ENCODE results near the gene WLS. TPM values are rescaled to one million over a fixed set of nuclear protein-coding genes. Genes with fewer than 3 reads are reported as not detected.

Gene WLS
- total and polyA plus RNA-seq, 10 of the 15 experiments (the other 5 are each of a cell fraction or from before 2014, with no cell fraction given): 0.04 to 0.36 TPM; not detected in 8

- TF ChIP-seq ZBTB33 (IDR thresholded peaks at IDR 0.05) (no peak), NR2C2 (IDR thresholded peaks at IDR 0.05; ENCODE audit: borderline replicate concordance, control insufficient read depth, insufficient read length, low read depth) (no peak), YBX1 (IDR thresholded peaks at IDR 0.05) (no peak), RELA (IDR thresholded peaks at IDR 0.05; ENCODE audit: borderline replicate concordance, partially characterized antibody) (no peak), TCF12 (IDR thresholded peaks at IDR 0.05; ENCODE audit: low read depth, low read length) (no peak)
- TF ChIP-seq, protein P1, sequence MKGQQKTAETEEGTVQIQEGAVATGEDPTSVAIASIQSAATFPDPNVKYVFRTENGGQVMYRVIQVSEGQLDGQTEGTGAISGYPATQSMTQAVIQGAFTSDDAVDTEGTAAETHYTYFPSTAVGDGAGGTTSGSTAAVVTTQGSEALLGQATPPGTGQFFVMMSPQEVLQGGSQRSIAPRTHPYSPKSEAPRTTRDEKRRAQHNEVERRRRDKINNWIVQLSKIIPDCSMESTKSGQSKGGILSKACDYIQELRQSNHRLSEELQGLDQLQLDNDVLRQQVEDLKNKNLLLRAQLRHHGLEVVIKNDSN (IDR thresholded peaks at IDR 0.05; ENCODE audit: borderline replicate concordance, extremely low read length, insufficient read depth, low read depth, low read length): no peak
Observed at GRCh38 chr1:68254667-68255226, 22.4 kb upstream of the WLS start (continued).

DNA sequence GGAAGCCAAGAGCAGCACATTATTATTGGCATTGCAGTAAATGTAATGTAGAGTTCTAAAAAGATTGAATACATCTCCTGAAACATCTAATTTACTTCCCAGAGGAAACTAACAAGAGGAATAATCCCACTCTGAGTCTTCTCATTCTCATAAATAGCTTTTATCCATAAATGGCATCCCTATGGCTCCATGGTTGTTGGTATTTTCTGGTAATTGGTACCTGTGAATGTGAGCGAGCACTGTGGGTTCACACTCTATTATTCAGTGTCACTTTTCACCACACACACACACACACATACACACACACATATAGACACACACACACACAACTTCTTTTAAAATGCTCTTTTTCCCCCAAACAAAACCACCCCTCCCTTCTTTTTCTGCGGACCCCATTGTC, 4.7 kb upstream of the WLS start:
- BruUV-seq (replicated peaks): no TSS peak
- 8% methylated on average over 2 of the region's 2 CpGs for WGBS (ENCODE audit: insufficient coverage, insufficient replicate concordance, low lambda C conversion rate, missing lambda C conversion rate)
- TF ChIP-seq SIX5 (IDR thresholded peaks at IDR 0.05; ENCODE audit: low read depth, low read length, severe bottlenecking): no peak
- no peak for TF ChIP-seq SMAD5 (IDR thresholded peaks at IDR 0.05; ENCODE audit: low read depth)
- TF ChIP-seq KLF5 (IDR thresholded peaks at IDR 0.05; ENCODE audit: partially characterized antibody): no peak
- TF ChIP-seq HCFC1 (IDR thresholded peaks at IDR 0.05; ENCODE audit: low read length): no peak
- TF ChIP-seq JUND (IDR thresholded peaks at IDR 0.05; ENCODE audit: low read depth, low read length): no peak
- no peak for TF ChIP-seq BCL3 (IDR thresholded peaks at IDR 0.05; ENCODE audit: borderline replicate concordance, insufficient read depth, low read depth, low read length, poor library complexity, severe bottlenecking)
- no peak for TF ChIP-seq CHD1 (IDR thresholded peaks at IDR 0.05; ENCODE audit: low read depth, low read length)
- no peak for TF ChIP-seq CEBPZ (IDR thresholded peaks at IDR 0.05; ENCODE audit: low read depth, low read length)
- no peak for TF ChIP-seq SP1 (IDR thresholded peaks at IDR 0.05; ENCODE audit: low read depth, low read length)

More for the DNA sequence above, 4.7 kb upstream of the WLS start:
- DNase-seq (ENCODE audit: low read depth, low spot score): no peak
- Histone ChIP-seq H3K9ac (ENCODE audit: control insufficient read depth, insufficient read depth, low read length) (no peak overlapping the region), H3K4me2 (ENCODE audit: control insufficient read depth, insufficient read depth) (no peak overlapping the region), H3K4me1 (ENCODE audit: control insufficient read depth, insufficient read depth, low read length) (no peaks in the 10 kb centered on the region), H4K20me1 (ENCODE audit: control insufficient read depth, insufficient read depth) (no peaks in the 10 kb centered on the region), H3K79me2 (ENCODE audit: control insufficient read depth, insufficient read depth, low read length) (no peaks in the 10 kb centered on the region), H3K36me3 (ENCODE audit: control insufficient read depth in 2 of 2, insufficient read depth in 2 of 2, low read length in 1 of 2) (no peaks in the 10 kb centered on the region), H2AFZ (ENCODE audit: control insufficient read depth, low read depth, low read length) (no peak overlapping the region), H3K9me3 (replicated peaks; ENCODE audit: control insufficient read depth, insufficient read depth, low read length) (no peaks in the 10 kb centered on the region; the same call in 2 of the 3 replicates), H3K27ac (ENCODE audit: control insufficient read depth, insufficient read depth) (no peak overlapping the region), H3K4me3 (no peak overlapping the region), H3K27me3 (replicated peaks in 1 of 2; ENCODE audit: control insufficient read depth in 2 of 2, insufficient read depth in 2 of 2, low read length in 1 of 2) (peaks cover 4 to 14% of the 10 kb centered on the region in 2 experiments; a peak in 2 of 4 replicates)
- FAIRE-seq: no peak
- ChIA-PET CTCF (interaction anchor here (0.6 kb wide), 1 partner anchor 966 kb away, joined by 6 read pairs; no protein-coding TSS in a partner anchor), RAD21 (ENCODE audit: unreplicated experiment) (no interaction called here), POLR2A (no interaction called here), SMC1A (ENCODE audit: uncharacterized antibody, unreplicated experiment) (no interaction called here)
- in situ Hi-C loops (cut with MboI) (no loop called here), intact Hi-C loops (cut with micrococcal nuclease; ENCODE audit: unreplicated experiment) (no loop called here)
- no peak for ATAC-seq

Measured in GM12878 (cell line).